HepG2 (cell line): Measurements from ENCODE around the gene COL9A2. TPM values are rescaled to one million over a fixed set of nuclear protein-coding genes. Genes with fewer than 3 reads are reported as not detected.

ENCODE experiments used
- ARNTL ChIP-seq: sonication (generic); formaldehyde crosslinking; IDR thresholded peaks from 2 replicates; pipeline ENCODE4 v1.4.0; 2020; ENCODE audit warnings: mild to moderate bottlenecking, missing genetic modification reagents
- BCL3 ChIP-seq: sonication (generic); formaldehyde crosslinking; IDR thresholded peaks from 2 replicates; pipeline ENCODE4 v1.5.1; 2020; ENCODE audit warnings: mild to moderate bottlenecking, missing genetic modification reagents, moderate library complexity
- CEBPG ChIP-seq: IDR thresholded peaks from 2 replicates; pipeline ENCODE4 v1.6.1; 2016
- FOXA1 ChIP-seq, 2 experiments: fragments of 450-650 bp in 1 of 2; sonication (generic) in 1 of 2; formaldehyde crosslinking in 1 of 2; IDR thresholded peaks; 2 replicates each; pipeline versions ENCODE4 v1.4.0 to v1.6.1; 2016 to 2020; ENCODE audit warnings: missing genetic modification reagents in 1 of 2
- FOXJ3 ChIP-seq: sonication (generic); formaldehyde crosslinking; IDR thresholded peaks from 2 replicates; pipeline ENCODE4 v1.4.0; 2020; ENCODE audit warnings: missing genetic modification reagents, mild to moderate bottlenecking, borderline replicate concordance
- HIC2 ChIP-seq: sonication (generic); formaldehyde crosslinking; IDR thresholded peaks from 2 replicates; pipeline ENCODE4 v1.9.0; 2022; ENCODE audit warnings: low read depth, missing genetic modification reagents
- HOXA3 ChIP-seq: sonication (generic); formaldehyde crosslinking; IDR thresholded peaks from 2 replicates; pipeline ENCODE4 v1.5.0; 2020; ENCODE audit warnings: missing genetic modification reagents
- KAT2B ChIP-seq: fragments of 150-350 bp; IDR thresholded peaks from 2 replicates; pipeline ENCODE4 v1.6.1; 2014; ENCODE audit warnings: low read depth, low read length, borderline replicate concordance
- KLF15 ChIP-seq: sonication (generic); formaldehyde crosslinking; IDR thresholded peaks from 2 replicates; pipeline ENCODE4 v1.8.1; 2023; ENCODE audit warnings: borderline replicate concordance, mild to moderate bottlenecking, inconsistent platforms, missing genetic modification reagents, mixed read lengths
- MAZ ChIP-seq, 2 experiments: sonication (generic) in 1 of 2; formaldehyde crosslinking in 1 of 2; IDR thresholded peaks; 2 replicates each; pipeline versions ENCODE4 v1.5.0 to v1.6.1; 2012 to 2020; ENCODE audit warnings: low read depth in 2 of 2, mild to moderate bottlenecking in 2 of 2, borderline replicate concordance in 1 of 2, improper control_type of control experiment in 1 of 2, low read length in 1 of 2, missing genetic modification reagents in 1 of 2, moderate library complexity in 1 of 2
- MLXIP ChIP-seq: sonication (generic); formaldehyde crosslinking; IDR thresholded peaks from 2 replicates; pipeline ENCODE4 v1.9.0; 2021; ENCODE audit warnings: missing genetic modification reagents, borderline replicate concordance
- NBN ChIP-seq: fragments of 450-650 bp; conservative IDR thresholded peaks from 2 replicates; pipeline ENCODE4 v1.6.1; 2017
- TCF7L2 ChIP-seq: IDR thresholded peaks from 2 replicates; pipeline ENCODE4 v1.6.1; 2011; ENCODE audit warnings: mild to moderate bottlenecking, low read depth, low read length, moderate library complexity
- ZNF10 ChIP-seq: sonication (generic); formaldehyde crosslinking; IDR thresholded peaks from 2 replicates; pipeline ENCODE4 v1.4.0; 2020; ENCODE audit warnings: mild to moderate bottlenecking, low read depth, missing genetic modification reagents, borderline replicate concordance
- ZNF331 ChIP-seq: sonication (generic); formaldehyde crosslinking; IDR thresholded peaks from 2 replicates; pipeline ENCODE4 v1.4.0; 2020; ENCODE audit warnings: missing genetic modification reagents
- ZNF572 ChIP-seq: sonication (generic); formaldehyde crosslinking; IDR thresholded peaks from 2 replicates; pipeline ENCODE4 v1.5.1; 2020; ENCODE audit warnings: mild to moderate bottlenecking, missing genetic modification reagents
- ZNF577 ChIP-seq: sonication (generic); formaldehyde crosslinking; IDR thresholded peaks from 2 replicates; pipeline ENCODE4 v1.4.0; 2020; ENCODE audit warnings: mild to moderate bottlenecking, low read depth, missing genetic modification reagents, borderline replicate concordance
- ZNF724P ChIP-seq: sonication (generic); formaldehyde crosslinking; IDR thresholded peaks from 2 replicates; pipeline ENCODE4 v1.8.0; 2022; ENCODE audit warnings: missing genetic modification reagents, borderline replicate concordance
- ZNF790 ChIP-seq: sonication (generic); formaldehyde crosslinking; IDR thresholded peaks from 2 replicates; pipeline ENCODE4 v1.8.0; 2022; ENCODE audit warnings: missing genetic modification reagents, mild to moderate bottlenecking, borderline replicate concordance
- polyA plus RNA-seq, 8 experiments: library from polyadenylated mRNA; depleted of rRNA in 3 of 8; stranded (reverse) in 7 of 8; unstranded in 1 of 8; fragments of >200 nt; fragmentation: Illumina TruSeq in 4 of 8; extraction: Trizol in 4 of 8; gene quantifications; 2 replicates each; pipeline versions ENCODE4 v1.2.1 to v1.2.3, GENCODE V29; 2011 to 2016; ENCODE audit warnings: low read depth in 4 of 8, missing spikeins in 1 of 8, mixed read lengths in 1 of 8; ENCODE audit not compliant: insufficient read depth in 1 of 8
- total RNA-seq, 5 experiments: library from RNA; depleted of rRNA; stranded (reverse); fragments of >200 nt; fragmentation: Illumina TruSeq; extraction: Trizol; gene quantifications; 2 replicates each; pipeline ENCODE4 v1.2.3, GENCODE V29; 2016; ENCODE audit warnings: low read depth in 1 of 5
- TF ChIP-seq, protein P1 (sequence below): sonication (generic); formaldehyde crosslinking; IDR thresholded peaks from 2 replicates; pipeline ENCODE4 v1.9.0; 2021; ENCODE audit warnings: missing genetic modification reagents, borderline replicate concordance

Gene COL9A2
- total and polyA plus RNA-seq, 2 of the 13 experiments (the other 11 are each of a cell fraction or from before 2014, with no cell fraction given) = 20.2 to 26.9 TPM

DNA sequence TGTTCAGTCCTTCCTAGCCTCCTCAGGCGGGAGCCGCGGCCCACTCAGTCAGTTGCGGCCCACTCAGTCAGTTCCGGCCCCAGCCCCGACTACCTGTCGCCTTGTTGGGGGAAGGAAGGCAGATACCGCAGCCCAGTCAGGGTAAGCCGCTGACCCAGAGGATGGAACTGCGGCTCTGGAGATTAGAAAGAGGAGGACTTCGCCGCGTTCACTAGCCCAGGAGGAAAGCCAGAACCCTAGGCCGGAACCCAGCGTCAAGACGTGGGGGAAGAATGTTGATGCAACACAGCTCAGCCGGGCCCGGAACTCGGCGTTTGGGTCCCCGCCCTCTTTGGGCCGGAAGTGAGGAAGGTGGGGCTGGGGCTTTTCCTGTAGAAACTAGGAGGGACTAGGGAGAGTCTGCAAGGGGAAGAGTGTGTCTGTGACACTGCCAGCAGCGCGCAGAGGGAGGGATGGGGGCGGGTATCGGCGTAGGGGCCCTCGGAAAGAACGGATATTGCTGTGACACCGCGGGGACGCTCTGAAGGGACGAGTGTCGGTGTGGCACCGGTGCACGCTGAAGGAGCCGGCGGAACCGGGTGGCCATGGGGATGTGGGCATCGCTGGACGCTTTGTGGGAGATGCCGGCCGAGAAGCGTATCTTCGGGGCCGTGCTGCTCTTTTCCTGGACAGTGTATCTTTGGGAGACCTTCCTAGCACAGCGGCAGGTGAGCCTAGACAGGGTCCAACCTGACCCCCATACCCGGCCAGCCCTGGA is 59.2 kb downstream of the COL9A2 start, which contains the start of gene ZMPSTE24 (continued):
- TF ChIP-seq, protein P1, sequence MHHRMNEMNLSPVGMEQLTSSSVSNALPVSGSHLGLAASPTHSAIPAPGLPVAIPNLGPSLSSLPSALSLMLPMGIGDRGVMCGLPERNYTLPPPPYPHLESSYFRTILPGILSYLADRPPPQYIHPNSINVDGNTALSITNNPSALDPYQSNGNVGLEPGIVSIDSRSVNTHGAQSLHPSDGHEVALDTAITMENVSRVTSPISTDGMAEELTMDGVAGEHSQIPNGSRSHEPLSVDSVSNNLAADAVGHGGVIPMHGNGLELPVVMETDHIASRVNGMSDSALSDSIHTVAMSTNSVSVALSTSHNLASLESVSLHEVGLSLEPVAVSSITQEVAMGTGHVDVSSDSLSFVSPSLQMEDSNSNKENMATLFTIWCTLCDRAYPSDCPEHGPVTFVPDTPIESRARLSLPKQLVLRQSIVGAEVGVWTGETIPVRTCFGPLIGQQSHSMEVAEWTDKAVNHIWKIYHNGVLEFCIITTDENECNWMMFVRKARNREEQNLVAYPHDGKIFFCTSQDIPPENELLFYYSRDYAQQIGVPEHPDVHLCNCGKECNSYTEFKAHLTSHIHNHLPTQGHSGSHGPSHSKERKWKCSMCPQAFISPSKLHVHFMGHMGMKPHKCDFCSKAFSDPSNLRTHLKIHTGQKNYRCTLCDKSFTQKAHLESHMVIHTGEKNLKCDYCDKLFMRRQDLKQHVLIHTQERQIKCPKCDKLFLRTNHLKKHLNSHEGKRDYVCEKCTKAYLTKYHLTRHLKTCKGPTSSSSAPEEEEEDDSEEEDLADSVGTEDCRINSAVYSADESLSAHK = no peak
- TF ChIP-seq FOXA1 (IDR thresholded peaks at IDR 0.05) (no peak), FOXA1 (CRISPR knock-in tag; IDR thresholded peaks at IDR 0.05) (peak; percentile 44), ARNTL (peak; percentile 31; the same call in 1 of the 2 replicates), ZNF577 (CRISPR knock-in tag) (no peak), MAZ (IDR thresholded peaks at IDR 0.05; ENCODE audit: borderline replicate concordance, low read depth, low read length) (peak; percentile 98), MAZ (CRISPR knock-in tag; IDR thresholded peaks at IDR 0.05; ENCODE audit: low read depth) (peak; percentile 74), HIC2 (CRISPR knock-in tag) (no peak; the same call in 1 of the 2 replicates), ZNF724P (CRISPR knock-in tag) (peak; percentile 89), CEBPG (CRISPR knock-in tag) (peak; percentile 36; the same call in 1 of the 2 replicates), ZNF790 (CRISPR knock-in tag) (peak; percentile 85; the same call in 1 of the 2 replicates), MLXIP (CRISPR knock-in tag) (peak; percentile 28; the same call in 1 of the 2 replicates), FOXJ3 (CRISPR knock-in tag) (no peak; the same call in 1 of the 2 replicates), TCF7L2 (no peak), KAT2B (no peak), HOXA3 (peak; percentile 94), ZNF572 (no peak), ZNF10 (CRISPR knock-in tag) (no peak), ZNF331 (CRISPR knock-in tag) (peak; percentile 93), BCL3 (CRISPR knock-in tag) (peak; percentile 63), NBN (no peak), KLF15 (no peak)
